Loucy (cell line): ENCODE results near the gene NEDD4L.

Experiments
- EZH2phosphoT487 ChIP-seq: fragments of 200-600 bp; IDR thresholded peaks from 2 replicates; pipeline ENCODE4 v1.6.1; 2018; ENCODE audit warnings: antibody characterized with exemption, mild to moderate bottlenecking, moderate library complexity, borderline replicate concordance
- TF ChIP-seq, protein P1 (sequence below): fragments of 200-600 bp; sonication (generic); conservative IDR thresholded peaks from 2 replicates; pipeline ENCODE4 v1.5.1; 2014; ENCODE audit warnings: mild to moderate bottlenecking, antibody characterized with exemption, low read length

DNA sequence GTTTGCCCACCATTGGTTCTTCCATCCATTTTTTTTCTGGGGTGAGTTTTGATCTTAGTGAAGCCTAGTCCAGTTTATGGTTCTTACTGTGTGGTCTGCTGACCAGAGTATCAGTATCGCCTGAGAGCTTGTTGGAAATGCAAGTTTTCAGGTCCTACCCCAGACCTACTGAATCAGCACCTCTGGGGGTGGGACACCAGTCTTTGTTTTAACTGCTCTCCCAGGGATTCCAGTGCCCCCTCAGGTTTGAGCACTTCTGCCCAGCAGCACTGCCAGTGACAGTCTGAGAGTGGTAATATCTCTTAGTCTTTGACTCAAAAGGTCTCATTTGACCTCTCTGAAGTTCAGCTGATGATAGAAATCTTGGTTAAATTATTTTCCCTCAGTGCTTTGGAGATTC is 315.6 kb downstream of the NEDD4L start:
- TF ChIP-seq, protein P1, sequence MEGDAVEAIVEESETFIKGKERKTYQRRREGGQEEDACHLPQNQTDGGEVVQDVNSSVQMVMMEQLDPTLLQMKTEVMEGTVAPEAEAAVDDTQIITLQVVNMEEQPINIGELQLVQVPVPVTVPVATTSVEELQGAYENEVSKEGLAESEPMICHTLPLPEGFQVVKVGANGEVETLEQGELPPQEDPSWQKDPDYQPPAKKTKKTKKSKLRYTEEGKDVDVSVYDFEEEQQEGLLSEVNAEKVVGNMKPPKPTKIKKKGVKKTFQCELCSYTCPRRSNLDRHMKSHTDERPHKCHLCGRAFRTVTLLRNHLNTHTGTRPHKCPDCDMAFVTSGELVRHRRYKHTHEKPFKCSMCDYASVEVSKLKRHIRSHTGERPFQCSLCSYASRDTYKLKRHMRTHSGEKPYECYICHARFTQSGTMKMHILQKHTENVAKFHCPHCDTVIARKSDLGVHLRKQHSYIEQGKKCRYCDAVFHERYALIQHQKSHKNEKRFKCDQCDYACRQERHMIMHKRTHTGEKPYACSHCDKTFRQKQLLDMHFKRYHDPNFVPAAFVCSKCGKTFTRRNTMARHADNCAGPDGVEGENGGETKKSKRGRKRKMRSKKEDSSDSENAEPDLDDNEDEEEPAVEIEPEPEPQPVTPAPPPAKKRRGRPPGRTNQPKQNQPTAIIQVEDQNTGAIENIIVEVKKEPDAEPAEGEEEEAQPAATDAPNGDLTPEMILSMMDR, result no peak
- no peak for TF ChIP-seq EZH2phosphoT487
